PC-9 (cell line): ENCODE data around the gene PPFIA4.

Experiments
- CTCF ChIP-seq: fragments of 200-600 bp; sonication (generic); conservative IDR thresholded peaks from 2 replicates; pipeline ENCODE4 v1.6.1; 2017; ENCODE audit warnings: mixed run types, antibody characterized with exemption, mild to moderate bottlenecking, moderate library complexity
- EZH2 ChIP-seq: fragments of 200-600 bp; sonication (generic); IDR thresholded peaks from 2 replicates; pipeline ENCODE4 v1.8.0; 2017; ENCODE audit warnings: antibody characterized with exemption, low read depth

- TF ChIP-seq EZH2 (no peak), CTCF (no peak)
Observed at GRCh38 chr1:203045336-203045735, 19.0 kb downstream of the PPFIA4 start.
